K562 (cell line): ENCODE measurements around the gene ZNF296. TPM values are rescaled to one million over a fixed set of nuclear protein-coding genes. Genes with fewer than 3 reads are reported as not detected.

ENCODE experiments used
- ARNT ChIP-seq, 2 experiments: fragments of 450-650 bp; IDR thresholded peaks; 2 replicates each; pipeline ENCODE4 v1.6.1; 2016; ENCODE audit warnings: mild to moderate bottlenecking in 1 of 2
- BDP1 ChIP-seq: IDR thresholded peaks from 3 replicates; pipeline ENCODE4 v1.6.1; 2011; ENCODE audit not compliant: insufficient read length, insufficient read depth
- ESRRA ChIP-seq: fragments of 450-650 bp; IDR thresholded peaks from 2 replicates; pipeline ENCODE4 v1.6.1; 2014; ENCODE audit warnings: low read depth, mild to moderate bottlenecking, moderate library complexity, borderline replicate concordance
- ETV1 ChIP-seq: fragments of 450-650 bp; conservative IDR thresholded peaks from 2 replicates; pipeline ENCODE4 v1.6.1; 2016; ENCODE audit warnings: missing genetic modification characterization, control low read depth, low read depth, missing compliant biosample characterization
- EZH2 ChIP-seq: IDR thresholded peaks from 2 replicates; pipeline ENCODE4 v1.6.1; 2012; ENCODE audit warnings: low read depth, mild to moderate bottlenecking, inconsistent platforms, low read length, borderline replicate concordance
- HNRNPUL1 ChIP-seq: fragments of 200-400 bp; formaldehyde crosslinking; IDR thresholded peaks from 2 replicates; pipeline ENCODE4 v1.6.1; 2017; ENCODE audit warnings: low read length
- KDM1A ChIP-seq, 2 experiments: fragments of 450-650 bp; IDR thresholded peaks; 2 replicates each; pipeline ENCODE4 v1.6.1; 2016; ENCODE audit warnings: mild to moderate bottlenecking in 2 of 2
- KLF6 ChIP-seq: fragments of 250-450 bp; sonication (Bioruptor Pico); IDR thresholded peaks from 2 replicates; pipeline ENCODE4 v1.4.0; 2020; ENCODE audit warnings: mild to moderate bottlenecking, moderate library complexity, borderline replicate concordance
- MNT ChIP-seq, 2 experiments: fragments of 450-650 bp; conservative IDR thresholded peaks; 2 replicates each; pipeline ENCODE4 v1.6.1; 2017; ENCODE audit warnings: mild to moderate bottlenecking in 2 of 2, moderate library complexity in 2 of 2
- NFATC3 ChIP-seq: fragments of 450-650 bp; IDR thresholded peaks from 2 replicates; pipeline ENCODE4 v1.6.1; 2017; ENCODE audit warnings: mild to moderate bottlenecking
- SMAD4 ChIP-seq: fragments of 250-450 bp; sonication (Bioruptor Pico); conservative IDR thresholded peaks from 2 replicates; pipeline ENCODE4 v1.8.0; 2021; ENCODE audit warnings: inconsistent platforms, mild to moderate bottlenecking, moderate library complexity
- USF2 ChIP-seq: sonication (generic); formaldehyde crosslinking; IDR thresholded peaks from 2 replicates; pipeline ENCODE4 v1.5.0; 2020; ENCODE audit warnings: missing genetic modification reagents
- ZNF280A ChIP-seq: fragments of 450-650 bp; IDR thresholded peaks from 2 replicates; pipeline ENCODE4 v1.6.1; 2018; ENCODE audit warnings: mild to moderate bottlenecking, low read depth; ENCODE audit not compliant: partially characterized antibody
- ZNF609 ChIP-seq: sonication (generic); formaldehyde crosslinking; IDR thresholded peaks from 2 replicates; pipeline ENCODE4 v1.8.1; 2023; ENCODE audit warnings: missing genetic modification reagents, mild to moderate bottlenecking, borderline replicate concordance
- ZNF780A ChIP-seq: fragments of 250-450 bp; sonication (Bioruptor Pico); IDR thresholded peaks from 2 replicates; pipeline ENCODE4 v1.5.0; 2021; ENCODE audit warnings: mild to moderate bottlenecking
- polyA plus RNA-seq, 8 experiments: library from polyadenylated mRNA; depleted of rRNA in 4 of 8; stranded (reverse) in 5 of 8; unstranded in 3 of 8; fragments of >200 nt; fragmentation: Nextera tagmentation in 2 of 8; fragmentation: Illumina TruSeq in 1 of 8; extraction: Ambion mirVana in 2 of 8; extraction: Trizol in 1 of 8; gene quantifications; 2 replicates each; pipeline versions ENCODE4 v1.2.1 to v1.2.3, GENCODE V29; 2011 to 2014; ENCODE audit warnings: inconsistent platforms in 1 of 8, missing spikeins in 1 of 8
- total RNA-seq, 7 experiments: library from RNA; depleted of rRNA in 6 of 7; stranded (reverse); fragments of >200 nt in 6 of 7; fragmentation: Illumina TruSeq in 2 of 7; extraction: Trizol in 2 of 7; gene quantifications; 2 replicates each; pipeline versions ENCODE4 v1.2.1 to v1.2.3, GENCODE V29; 2011 to 2021; ENCODE audit warnings: low replicate concordance in 1 of 7

ZNF296 gene
- total and polyA plus RNA-seq, 9 of the 15 experiments (the other 6 are each of a cell fraction or from before 2014, with no cell fraction given) = 0.03 to 8.8 (median 0.47) TPM; not detected in 1

GRCh38 chr19:45079063-45079910, 3.0 kb upstream of the ZNF296 start, which contains the start of gene GEMIN7 (continued):
- TF ChIP-seq ZNF280A (no peak), EZH2 (no peak), USF2 (CRISPR knock-in tag) (peak; percentile 83), ETV1 (no peak), BDP1 (no peak), NFATC3 (no peak), HNRNPUL1 (no peak), ZNF780A (CRISPR knock-in tag) (no peak), KDM1A (IDR thresholded peaks at IDR 0.05) (no peak), SMAD4 (CRISPR knock-in tag) (peak; percentile 84), KLF6 (CRISPR knock-in tag) (no peak), ZNF609 (CRISPR knock-in tag) (no peak; the same call in 1 of the 2 replicates), ESRRA (peak; percentile 85), MNT (conservative IDR thresholded peaks at IDR 0.05) (peak; percentile 87 to 95), ARNT (IDR thresholded peaks at IDR 0.05) (no peak)
